ENCODE data around the gene PROX2. TPM values are rescaled to one million over a fixed set of nuclear protein-coding genes. Genes with fewer than 3 reads are reported as not detected.

Gene PROX2
- total RNA-seq, 4 donors from 2014 or later: 0.08 TPM; not detected in 3

GRCh38 chr14:74835645-74836250 lies 40.2 kb downstream of the PROX2 start:
- H3K4me3 ChIP-seq: no peak overlapping the region
- no peak for ATAC-seq
- no peaks in the 10 kb centered on the region for H3K9me3 ChIP-seq
- no peaks in the 10 kb centered on the region for H3K27me3 ChIP-seq
- TF ChIP-seq POLR2A (IDR thresholded peaks at IDR 0.05) (no peak), POLR2AphosphoS5 (IDR thresholded peaks at IDR 0.05) (no peak), EP300 (IDR thresholded peaks at IDR 0.05) (no peak)
- TF ChIP-seq, protein P1, sequence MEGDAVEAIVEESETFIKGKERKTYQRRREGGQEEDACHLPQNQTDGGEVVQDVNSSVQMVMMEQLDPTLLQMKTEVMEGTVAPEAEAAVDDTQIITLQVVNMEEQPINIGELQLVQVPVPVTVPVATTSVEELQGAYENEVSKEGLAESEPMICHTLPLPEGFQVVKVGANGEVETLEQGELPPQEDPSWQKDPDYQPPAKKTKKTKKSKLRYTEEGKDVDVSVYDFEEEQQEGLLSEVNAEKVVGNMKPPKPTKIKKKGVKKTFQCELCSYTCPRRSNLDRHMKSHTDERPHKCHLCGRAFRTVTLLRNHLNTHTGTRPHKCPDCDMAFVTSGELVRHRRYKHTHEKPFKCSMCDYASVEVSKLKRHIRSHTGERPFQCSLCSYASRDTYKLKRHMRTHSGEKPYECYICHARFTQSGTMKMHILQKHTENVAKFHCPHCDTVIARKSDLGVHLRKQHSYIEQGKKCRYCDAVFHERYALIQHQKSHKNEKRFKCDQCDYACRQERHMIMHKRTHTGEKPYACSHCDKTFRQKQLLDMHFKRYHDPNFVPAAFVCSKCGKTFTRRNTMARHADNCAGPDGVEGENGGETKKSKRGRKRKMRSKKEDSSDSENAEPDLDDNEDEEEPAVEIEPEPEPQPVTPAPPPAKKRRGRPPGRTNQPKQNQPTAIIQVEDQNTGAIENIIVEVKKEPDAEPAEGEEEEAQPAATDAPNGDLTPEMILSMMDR (IDR thresholded peaks at IDR 0.05): no peak
- peaks cover 0 to 49% of the 10 kb centered on the region in 2 donors for H3K36me3 ChIP-seq
- 73 to 77% methylated on average over 7 of the region's 7 CpGs for WGBS, 2 donors (ENCODE audit: low coverage in 1 of 2)
- H3K27ac ChIP-seq: no peak overlapping the region
- peaks cover 0 to 15% (median 0%) of the 10 kb centered on the region in 3 donors for H3K4me1 ChIP-seq

DNA sequence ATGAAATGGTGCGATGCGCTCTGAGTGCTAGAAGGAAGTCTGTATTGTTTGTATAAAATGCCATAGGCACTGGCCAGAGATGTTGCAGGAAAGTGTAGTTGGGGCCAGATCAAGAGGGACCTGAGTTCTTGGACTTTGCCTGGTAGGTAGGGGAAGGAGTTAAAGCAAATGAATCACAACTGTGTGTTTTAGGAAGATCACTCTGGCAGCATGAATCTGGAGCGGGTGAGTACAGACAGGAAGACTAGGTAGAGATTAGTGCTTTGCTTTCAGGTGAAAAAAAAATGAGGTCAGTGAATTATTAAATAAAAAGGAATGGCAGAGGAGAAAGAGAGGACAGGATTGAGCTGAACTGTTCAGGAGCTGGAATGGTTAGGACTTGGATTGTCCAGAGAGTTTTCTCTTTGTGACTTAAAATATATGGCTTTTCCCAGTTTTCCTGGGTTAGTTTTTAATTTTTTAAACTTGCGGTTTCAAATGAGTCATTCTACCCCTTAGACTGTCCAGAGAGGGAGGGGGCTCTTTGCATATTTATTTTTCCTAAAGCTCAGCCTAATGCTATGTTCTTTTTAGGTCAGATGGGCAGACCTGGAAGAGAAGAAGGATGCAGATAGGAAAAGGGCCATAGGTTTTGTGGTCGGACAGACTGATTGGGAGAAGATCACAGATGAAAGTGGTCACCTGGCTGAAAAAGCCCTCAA lies 41.1 kb downstream of the PROX2 start:
- Histone ChIP-seq H3K4me1 (peaks cover 0 to 15% (median 0%) of the 10 kb centered on the region in 3 donors), H3K9me3 (no peaks in the 10 kb centered on the region), H3K27me3 (no peaks in the 10 kb centered on the region), H3K4me3 (no peak overlapping the region), H3K27ac (no peak overlapping the region), H3K36me3 (peaks cover 0 to 51% of the 10 kb centered on the region in 2 donors)
- TF ChIP-seq EP300 (IDR thresholded peaks at IDR 0.05) (no peak), POLR2AphosphoS5 (IDR thresholded peaks at IDR 0.05) (no peak)
- TF ChIP-seq, protein P1 (IDR thresholded peaks at IDR 0.05): no peak
- ATAC-seq: no peak
- 86 to 92% methylated on average over 3 to 4 of the region's 5 CpGs for WGBS, 2 donors (ENCODE audit: low coverage in 1 of 2)

GRCh38 chr14:74832849-74833248 lies 43.1 kb downstream of the PROX2 start:
- 90 to 93% methylated on average over 4 of the region's 4 CpGs for WGBS, 2 donors (ENCODE audit: low coverage in 1 of 2)

GRCh38 chr14:74829251-74829650 lies 46.7 kb downstream of the PROX2 start:
- WGBS, 2 donors (ENCODE audit: low coverage in 1 of 2): 79 to 91% methylated on average over 3 to 5 of the region's 5 CpGs
- no peak for ATAC-seq

More at GRCh38 chr14:74832849-74833248, 43.1 kb downstream of the PROX2 start:
- ATAC-seq: no peak
- Histone ChIP-seq H3K27ac (no peak overlapping the region), H3K9me3 (no peaks in the 10 kb centered on the region), H3K27me3 (no peaks in the 10 kb centered on the region), H3K36me3 (peaks cover 0 to 66% of the 10 kb centered on the region in 2 donors), H3K4me1 (peaks cover 0 to 15% (median 0%) of the 10 kb centered on the region in 3 donors), H3K4me3 (no peak overlapping the region)
- TF ChIP-seq EP300 (IDR thresholded peaks at IDR 0.05) (no peak), POLR2AphosphoS5 (IDR thresholded peaks at IDR 0.05) (no peak), POLR2A (IDR thresholded peaks at IDR 0.05) (no peak)
- TF ChIP-seq, protein P1 (IDR thresholded peaks at IDR 0.05): no peak

More at GRCh38 chr14:74829251-74829650, 46.7 kb downstream of the PROX2 start:
- Histone ChIP-seq H3K27me3 (no peaks in the 10 kb centered on the region), H3K4me1 (no peaks in the 10 kb centered on the region), H3K27ac (no peak overlapping the region), H3K9me3 (no peaks in the 10 kb centered on the region), H3K4me3 (no peak overlapping the region), H3K36me3 (peaks cover 0 to 47% of the 10 kb centered on the region in 2 donors)
- TF ChIP-seq EP300 (IDR thresholded peaks at IDR 0.05): no peak
- TF ChIP-seq, protein P1 (IDR thresholded peaks at IDR 0.05): no peak
- TF ChIP-seq POLR2A (IDR thresholded peaks at IDR 0.05): no peak
- no peak for TF ChIP-seq POLR2AphosphoS5 (IDR thresholded peaks at IDR 0.05)
